SK-N-MC (cell line): ENCODE results near the gene PCNA.

ENCODE experiments used
- EZH2 ChIP-seq: fragments of 200-600 bp; sonication (generic); IDR thresholded peaks from one replicate; pipeline ENCODE4 v1.6.1; 2017; ENCODE audit warnings: antibody characterized with exemption
- POLR2AphosphoS5 ChIP-seq: IDR thresholded peaks from 2 replicates; pipeline ENCODE4 v1.6.1; 2012; ENCODE audit warnings: mild to moderate bottlenecking, low read depth, low read length, borderline replicate concordance

GRCh38 chr20:5090191-5090590 lies 29.6 kb downstream of the PCNA start:
- no peak for TF ChIP-seq POLR2AphosphoS5
- TF ChIP-seq EZH2, result no peak
